ENCODE measurements around the gene TMEM208. TPM values are rescaled to one million over a fixed set of nuclear protein-coding genes. Genes with fewer than 3 reads are reported as not detected.
A peak's percentile ranks its signal among the peaks of the same experiment; 100 is the strongest.

The TMEM208 gene
- polyA plus RNA-seq, 1 of the 3 experiments (the other 2 are of a cell fraction) = 98.2 TPM

- Histone ChIP-seq H3K9me3 (no peaks in the 10 kb centered on the region), H3K4me3 (ENCODE audit: low read depth in 2 of 2, low read length in 1 of 2) (peak overlapping the region; percentile 81 to 82), H3K9me2 (no peaks in the 10 kb centered on the region), H3K27me3 (ENCODE audit: insufficient read depth) (no peaks in the 10 kb centered on the region), H2AFZ (ENCODE audit: low read depth) (peak overlapping the region; percentile 58; the same call in 1 of the 2 replicates), H3F3A (replicated peaks; ENCODE audit: insufficient read depth) (peaks cover 34% of the 10 kb centered on the region), H4K20me1 (ENCODE audit: insufficient read depth) (no peaks in the 10 kb centered on the region; the same call in 1 of the 2 replicates), H3K27ac (ENCODE audit: low read depth in 2 of 2, low read length in 1 of 2) (peak overlapping the region; percentile 92 to 97), H3K4me2 (peak overlapping the region; percentile 92), H3K9ac (peak overlapping the region; percentile 96; the same call in 1 of the 2 replicates), H3K4me1 (ENCODE audit: control insufficient read depth in 1 of 2, insufficient read depth in 2 of 2, low read depth in 1 of 2, low read length in 1 of 2) (peaks cover 22 to 26% of the 10 kb centered on the region in 2 experiments), H3K36me3 (replicated peaks in 1 of 2; ENCODE audit: control insufficient read depth in 1 of 2, insufficient read depth in 2 of 2, low read length in 1 of 2) (no peaks in the 10 kb centered on the region), H3K79me2 (ENCODE audit: insufficient read depth) (peaks cover 18% of the 10 kb centered on the region)
- DNase-seq = peak; percentile 76
- 97% methylated on average over 6 of the region's 59 CpGs for WGBS (ENCODE audit: low lambda C conversion rate)
- CTCF ChIA-PET = interaction anchor here (0.6 to 4.2 kb wide), 24 partner anchors 10 to 289 kb away, joined by 3 to 27 read pairs (median 4); partner anchors contain the start of genes NOL3, TMEM208 and ZDHHC1
- no peak for TF ChIP-seq USF2 (IDR thresholded peaks at IDR 0.05; ENCODE audit: borderline replicate concordance, low read depth, low read length)
- 0 out of 2 replicates have a peak, but pooled peaks have one; percentile 35 for TF ChIP-seq NRF1 (IDR thresholded peaks at IDR 0.05; ENCODE audit: low read depth, low read length)
- POLR2A ChIA-PET = interaction anchor here (1.0 to 2.0 kb wide), 6 partner anchors 9 to 43 kb away, joined by 3 to 12 read pairs (median 4); partner anchors contain the start of genes HSF4, NOL3 and TMEM208
Measured at GRCh38 chr16:67184453-67184994, 42.4 kb upstream of the TMEM208 start.

- no peaks in the 10 kb centered on the region for H3K36me3 ChIP-seq (replicated peaks in 1 of 2; ENCODE audit: control insufficient read depth in 1 of 2, insufficient read depth in 2 of 2, low read length in 1 of 2)
- peaks cover 22 to 26% of the 10 kb centered on the region in 2 experiments for H3K4me1 ChIP-seq (ENCODE audit: control insufficient read depth in 1 of 2, insufficient read depth in 2 of 2, low read depth in 1 of 2, low read length in 1 of 2)
- peaks cover 33% of the 10 kb centered on the region for H3F3A ChIP-seq (replicated peaks; ENCODE audit: insufficient read depth)
- H4K20me1 ChIP-seq (ENCODE audit: insufficient read depth) = no peaks in the 10 kb centered on the region; the same call in 1 of the 2 replicates
- WGBS (ENCODE audit: low lambda C conversion rate) = 76% methylated on average over 18 of the region's 43 CpGs
- H3K4me2 ChIP-seq = peak overlapping the region; percentile 92
- H3K79me2 ChIP-seq (ENCODE audit: insufficient read depth) = peaks cover 18% of the 10 kb centered on the region
- H3K9me3 ChIP-seq = no peaks in the 10 kb centered on the region
- TF ChIP-seq SIN3A (IDR thresholded peaks at IDR 0.05; ENCODE audit: borderline replicate concordance, low read depth, low read length) (peak; percentile 98), FOSL2 (IDR thresholded peaks at IDR 0.05; ENCODE audit: borderline replicate concordance, low read depth) (no peak), GABPA (IDR thresholded peaks at IDR 0.05; ENCODE audit: low read depth) (no peak), EZH2phosphoT487 (IDR thresholded peaks at IDR 0.05; ENCODE audit: borderline replicate concordance, low read depth) (no peak), MAX (IDR thresholded peaks at IDR 0.05; ENCODE audit: low read depth) (peak; percentile 81), REST (IDR thresholded peaks at IDR 0.05; ENCODE audit: low read depth, low read length) (peak; percentile 99), RAD21 (IDR thresholded peaks at IDR 0.05; ENCODE audit: low read length) (peak; percentile 64), CTCF (IDR thresholded peaks at IDR 0.05) (peak; percentile 75), SMC3 (IDR thresholded peaks at IDR 0.05; ENCODE audit: low read depth, low read length) (peak; percentile 81), MXI1 (IDR thresholded peaks at IDR 0.05; ENCODE audit: low read depth, low read length) (peak; percentile 28; the same call in 1 of the 2 replicates), TAF1 (IDR thresholded peaks at IDR 0.05; ENCODE audit: borderline replicate concordance, low read depth, low read length) (0 out of 2 replicates have a peak, but pooled peaks have one; percentile 18)
- H2AFZ ChIP-seq (ENCODE audit: low read depth) = no peak overlapping the region
- H3K9ac ChIP-seq = no peak overlapping the region
- H3K27ac ChIP-seq (ENCODE audit: low read depth in 2 of 2, low read length in 1 of 2) = peak overlapping the region in 1 of 2 experiments; percentile 97; a peak in 1 of 4 replicates
- peak overlapping the region in 1 of 2 experiments; percentile 48; a peak in 3 of 4 replicates for H3K4me3 ChIP-seq (ENCODE audit: low read depth in 2 of 2, low read length in 1 of 2)
- POLR2A ChIA-PET = interaction anchor here (0.8 to 2.0 kb wide), 7 partner anchors 10 to 42 kb away, joined by 3 to 12 read pairs (median 4); partner anchors contain the start of genes HSF4, NOL3 and TMEM208
- no peaks in the 10 kb centered on the region for H3K27me3 ChIP-seq (ENCODE audit: insufficient read depth)
- CTCF ChIA-PET = interaction anchor here (0.6 to 4.2 kb wide), 25 partner anchors 9 to 290 kb away, joined by 3 to 27 read pairs (median 4); partner anchors contain the start of genes CES3, NOL3, TMEM208 and ZDHHC1
- no peaks in the 10 kb centered on the region for H3K9me2 ChIP-seq
- DNase-seq = peak; percentile 73
Measured at GRCh38 chr16:67184995-67185650, 41.8 kb upstream of the TMEM208 start.

Measured in SK-N-SH (cell line).